Nephron progenitor cell (in vitro differentiated cells): Measurements from ENCODE around the gene RNASE8.

Experiments
- DNase-seq: peaks from one replicate; pipeline ENCODE4 v3.0.0; 2021
- H3K27ac Mint-ChIP-seq: 2 replicates; pipeline ENCODE4 v1.8.0; 2021; ENCODE audit warnings: mild to moderate bottlenecking, moderate library complexity, mixed read lengths
- H3K27me3 Mint-ChIP-seq: 2 replicates; pipeline ENCODE4 v1.8.0; 2021; ENCODE audit warnings: mild to moderate bottlenecking, low read depth, mixed read lengths; ENCODE audit not compliant: poor library complexity
- H3K36me3 Mint-ChIP-seq: 2 replicates; pipeline ENCODE4 v1.8.0; 2021; ENCODE audit warnings: low read depth, mixed read lengths
- H3K4me1 Mint-ChIP-seq: 2 replicates; pipeline ENCODE4 v1.8.0; 2021; ENCODE audit warnings: mixed read lengths
- H3K4me3 Mint-ChIP-seq: 2 replicates; pipeline ENCODE4 v1.8.0; 2021; ENCODE audit warnings: mild to moderate bottlenecking, moderate library complexity, mixed read lengths
- H3K9me3 Mint-ChIP-seq: 2 replicates; pipeline ENCODE4 v1.8.0; 2021; ENCODE audit warnings: mild to moderate bottlenecking, moderate library complexity, mixed read lengths
- TF ChIP-seq, protein P1 (sequence below): fragments of 200-600 bp; sonication (generic); IDR thresholded peaks from 2 replicates; pipeline ENCODE4 v1.5.0; 2021; ENCODE audit warnings: antibody characterized with exemption

Gene RNASE8

DNA sequence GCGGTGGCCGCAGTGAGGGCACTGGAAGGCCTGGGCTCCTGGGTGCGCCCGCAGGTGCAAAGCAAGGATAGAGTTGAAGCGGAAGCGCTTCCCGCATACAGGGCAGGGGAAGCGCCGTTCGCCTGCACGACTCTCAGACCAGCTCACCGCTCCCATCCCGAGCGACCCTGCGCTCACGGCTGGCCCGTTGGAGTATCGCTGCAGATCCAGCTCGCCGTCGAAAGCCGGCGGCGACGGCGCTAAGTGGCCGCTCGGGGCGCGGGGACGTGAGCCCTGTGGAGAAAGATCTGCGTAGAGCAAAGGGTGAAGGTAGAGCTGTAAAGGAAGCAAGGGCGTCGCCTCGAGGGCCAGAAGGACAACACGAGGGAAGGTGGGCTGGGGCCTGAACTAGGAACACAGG, 35.4 kb downstream of the RNASE8 start:
- no peaks in the 10 kb centered on the region for H3K9me3 Mint-ChIP-seq
- TF ChIP-seq, protein P1, sequence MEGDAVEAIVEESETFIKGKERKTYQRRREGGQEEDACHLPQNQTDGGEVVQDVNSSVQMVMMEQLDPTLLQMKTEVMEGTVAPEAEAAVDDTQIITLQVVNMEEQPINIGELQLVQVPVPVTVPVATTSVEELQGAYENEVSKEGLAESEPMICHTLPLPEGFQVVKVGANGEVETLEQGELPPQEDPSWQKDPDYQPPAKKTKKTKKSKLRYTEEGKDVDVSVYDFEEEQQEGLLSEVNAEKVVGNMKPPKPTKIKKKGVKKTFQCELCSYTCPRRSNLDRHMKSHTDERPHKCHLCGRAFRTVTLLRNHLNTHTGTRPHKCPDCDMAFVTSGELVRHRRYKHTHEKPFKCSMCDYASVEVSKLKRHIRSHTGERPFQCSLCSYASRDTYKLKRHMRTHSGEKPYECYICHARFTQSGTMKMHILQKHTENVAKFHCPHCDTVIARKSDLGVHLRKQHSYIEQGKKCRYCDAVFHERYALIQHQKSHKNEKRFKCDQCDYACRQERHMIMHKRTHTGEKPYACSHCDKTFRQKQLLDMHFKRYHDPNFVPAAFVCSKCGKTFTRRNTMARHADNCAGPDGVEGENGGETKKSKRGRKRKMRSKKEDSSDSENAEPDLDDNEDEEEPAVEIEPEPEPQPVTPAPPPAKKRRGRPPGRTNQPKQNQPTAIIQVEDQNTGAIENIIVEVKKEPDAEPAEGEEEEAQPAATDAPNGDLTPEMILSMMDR = no peak
- H3K4me1 Mint-ChIP-seq = peaks cover 67% of the 10 kb centered on the region
- no peak for DNase-seq
- peaks cover 6% of the 10 kb centered on the region for H3K27me3 Mint-ChIP-seq
- H3K4me3 Mint-ChIP-seq = peak overlapping the region; percentile 78
- no peak overlapping the region for H3K27ac Mint-ChIP-seq
- H3K36me3 Mint-ChIP-seq = peaks cover 45% of the 10 kb centered on the region

DNA sequence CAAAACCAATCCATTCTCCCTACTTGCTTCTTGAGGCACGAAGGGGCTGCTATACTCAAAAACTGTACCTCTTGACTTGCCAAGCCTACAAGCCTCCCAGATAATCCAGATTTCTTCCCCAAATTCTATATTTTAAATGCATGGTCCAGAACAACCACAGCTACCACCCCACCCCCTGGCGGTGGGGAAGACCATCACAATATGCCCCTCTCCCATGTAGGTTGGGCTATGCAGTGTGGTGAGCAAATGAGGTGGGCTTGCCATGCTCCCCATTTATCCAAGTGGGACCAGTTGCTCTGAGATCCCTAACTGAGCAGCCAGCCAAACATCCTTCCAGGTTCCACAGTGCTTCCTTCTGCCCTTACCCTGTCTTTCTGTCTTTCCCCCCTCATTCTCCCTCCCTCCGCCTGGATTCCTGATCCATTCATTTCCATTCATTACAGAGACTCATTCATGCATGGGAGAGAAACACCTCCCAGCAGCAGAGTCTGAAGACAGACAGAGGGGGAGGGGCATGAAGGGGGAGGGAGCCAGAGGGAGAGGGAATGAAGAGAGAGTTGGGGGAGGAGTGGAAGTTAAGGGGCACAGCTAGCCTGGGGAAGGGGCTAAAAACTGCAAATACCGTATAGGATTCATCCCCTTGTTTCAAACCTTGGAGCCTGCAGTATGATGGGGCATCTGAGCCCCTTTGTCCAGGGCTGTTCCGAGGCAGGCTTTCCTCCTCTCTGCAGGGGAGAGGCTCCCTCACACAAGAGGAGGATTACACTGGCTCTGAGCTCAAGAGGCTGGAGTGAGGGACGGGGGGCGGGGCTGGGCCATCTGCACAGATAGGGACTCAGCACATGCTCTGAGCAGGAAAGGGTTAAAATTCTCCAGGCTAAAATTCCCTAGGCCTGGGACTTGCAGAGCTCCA, 36.4 kb downstream of the RNASE8 start:
- peak; percentile 74 for DNase-seq
- Mint-ChIP-seq H3K27me3 (peaks cover 6% of the 10 kb centered on the region), H3K4me1 (peaks cover 66% of the 10 kb centered on the region), H3K9me3 (no peaks in the 10 kb centered on the region), H3K27ac (peak overlapping the region; percentile 71), H3K36me3 (peaks cover 35% of the 10 kb centered on the region), H3K4me3 (peak overlapping the region; percentile 78)
- TF ChIP-seq, protein P1 = peak; percentile 42

DNA sequence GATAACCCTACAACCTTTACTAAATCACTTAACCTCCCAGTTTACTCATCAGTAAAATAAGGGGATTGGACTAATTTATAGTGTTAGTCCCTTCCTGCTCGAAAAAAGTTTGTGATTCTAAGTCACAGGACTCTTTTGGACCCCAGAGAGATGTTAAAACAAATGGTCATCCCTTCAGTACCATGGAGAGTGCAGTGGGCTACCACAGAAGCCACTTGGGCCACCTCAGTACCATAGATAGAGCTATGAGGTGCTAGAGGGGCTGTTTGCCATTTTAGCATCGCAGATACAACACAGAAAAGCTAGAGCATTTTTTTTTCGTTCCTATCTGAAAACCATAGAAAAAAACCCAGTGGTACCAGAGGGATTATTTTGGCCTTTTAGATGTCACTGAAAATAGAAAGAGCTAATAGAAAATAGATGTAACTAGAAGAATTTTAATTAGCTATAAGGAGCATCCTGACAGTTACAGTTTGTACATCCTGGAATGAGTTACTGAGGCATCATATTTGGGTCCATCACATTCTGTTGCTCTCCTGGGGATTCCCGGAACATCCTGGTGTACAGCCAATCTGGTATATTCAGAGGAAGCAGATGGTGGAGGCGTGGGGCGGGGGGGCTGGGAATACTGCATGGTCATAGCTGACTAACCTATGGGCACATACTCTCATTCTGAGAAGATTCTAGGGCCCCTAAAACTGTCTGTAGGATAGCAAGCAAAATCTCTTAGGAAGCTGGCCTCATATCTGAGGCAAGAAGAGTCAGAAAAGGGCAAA, 38.0 kb downstream of the RNASE8 start:
- TF ChIP-seq, protein P1 = no peak
- Mint-ChIP-seq H3K4me3 (peak overlapping the region; percentile 90), H3K36me3 (peaks cover 27% of the 10 kb centered on the region), H3K27me3 (peaks cover 3% of the 10 kb centered on the region), H3K4me1 (peaks cover 79% of the 10 kb centered on the region), H3K9me3 (no peaks in the 10 kb centered on the region), H3K27ac (peak overlapping the region; percentile 78)
- peak; percentile 33 for DNase-seq

DNA sequence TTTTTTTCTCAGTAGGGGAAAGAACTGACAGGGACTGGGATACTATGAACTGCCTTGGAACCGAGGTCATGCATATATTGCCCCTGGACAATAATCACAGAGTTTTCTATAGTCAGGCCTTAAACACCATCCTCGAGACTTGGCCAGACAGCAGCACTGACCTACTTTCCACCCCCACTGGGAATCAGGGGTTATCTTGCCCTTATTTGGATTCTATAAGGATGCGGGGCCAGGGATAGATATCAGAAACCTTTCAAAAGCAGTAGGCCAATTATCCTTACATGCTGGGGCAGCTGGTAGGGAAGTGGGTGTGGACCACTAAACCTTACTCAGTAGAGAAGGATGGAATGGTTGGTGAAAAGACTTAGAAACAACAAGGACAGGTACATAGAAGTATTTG, 38.8 kb downstream of the RNASE8 start:
- Mint-ChIP-seq H3K4me1 (peaks cover 82% of the 10 kb centered on the region), H3K27me3 (no peaks in the 10 kb centered on the region), H3K27ac (no peak overlapping the region), H3K36me3 (peaks cover 21% of the 10 kb centered on the region), H3K9me3 (no peaks in the 10 kb centered on the region), H3K4me3 (peak overlapping the region; percentile 90)
- no peak for DNase-seq
- TF ChIP-seq, protein P1 = no peak

- Mint-ChIP-seq H3K4me3 (peak overlapping the region; percentile 90), H3K4me1 (peaks cover 85% of the 10 kb centered on the region), H3K9me3 (no peaks in the 10 kb centered on the region), H3K27me3 (no peaks in the 10 kb centered on the region), H3K27ac (peak overlapping the region; percentile 63), H3K36me3 (peaks cover 17% of the 10 kb centered on the region)
- TF ChIP-seq, protein P1 = no peak
- DNase-seq = no peak
Measured at GRCh38 chr14:21096978-21097635, 39.5 kb downstream of the RNASE8 start.
